Upper lobe of right lung (tissue), 1 donor: ENCODE results near the gene SLC26A9. TPM values are rescaled to one million over a fixed set of nuclear protein-coding genes. Genes with fewer than 3 reads are reported as not detected.
A peak's percentile ranks its signal among the peaks of the same experiment; 100 is the strongest.

ENCODE experiments used
- ATAC-seq: fragments of 200-7000 bp; cut with Tn5 transposase; one replicate; pipeline ENCODE4 v1.9.1; 2020; ENCODE audit warnings: mild to moderate bottlenecking, moderate library complexity
- DNase-seq: peaks from one replicate; pipeline ENCODE4 v3.0.0-alpha.2; 2020
- H3K27ac ChIP-seq: fragments of 200-600 bp; one replicate; pipeline ENCODE4 v1.8.0; 2022
- H3K27me3 ChIP-seq: fragments of 200-600 bp; one replicate; pipeline ENCODE4 v1.8.0; 2022; ENCODE audit warnings: mild to moderate bottlenecking
- H3K36me3 ChIP-seq: fragments of 200-600 bp; one replicate; pipeline ENCODE4 v1.8.0; 2022
- H3K4me1 ChIP-seq: fragments of 200-600 bp; one replicate; pipeline ENCODE4 v1.8.0; 2022
- H3K4me3 ChIP-seq: fragments of 200-600 bp; one replicate; pipeline ENCODE4 v1.8.0; 2022; ENCODE audit warnings: mild to moderate bottlenecking
- H3K9me3 ChIP-seq: fragments of 200-600 bp; one replicate; pipeline ENCODE4 v1.8.0; 2022
- CTCF ChIP-seq: fragments of 200-600 bp; IDR thresholded peaks from one replicate; pipeline ENCODE4 v1.8.0; 2022; ENCODE audit warnings: antibody characterized with exemption
- intact Hi-C: fragments of 100-400 bp; cut with DNase I; formaldehyde crosslinking; loops from one replicate; pipeline ENCODE4 v1.11.0; 2022
- total RNA-seq: library from RNA; stranded (reverse); fragmentation: NEBNext Ultra II Directional; extraction: Animal tissue kit (Norgen Biotek cat#: 25700); gene quantifications from one replicate; pipeline ENCODE4 v1.2.1, GENCODE V29; 2021
- donor health status: DM: no; HTN: yes; CAD: no; lungs with severe emphysema.

SLC26A9 gene
- total RNA-seq, 1 donor from 2014 or later = 21.7 TPM

- Histone ChIP-seq H3K9me3 (no peaks in the 10 kb centered on the region), H3K36me3 (no peaks in the 10 kb centered on the region), H3K27me3 (no peaks in the 10 kb centered on the region), H3K27ac (no peak overlapping the region), H3K4me1 (peaks cover 6% of the 10 kb centered on the region), H3K4me3 (no peak overlapping the region)
- no peak for ATAC-seq
- DNase-seq = no peak
- intact Hi-C loops = no loop called here
- no peak for TF ChIP-seq CTCF
These were observed 4.6 kb downstream of the SLC26A9 start for GRCh38 chr1:205938682-205939081.

DNA sequence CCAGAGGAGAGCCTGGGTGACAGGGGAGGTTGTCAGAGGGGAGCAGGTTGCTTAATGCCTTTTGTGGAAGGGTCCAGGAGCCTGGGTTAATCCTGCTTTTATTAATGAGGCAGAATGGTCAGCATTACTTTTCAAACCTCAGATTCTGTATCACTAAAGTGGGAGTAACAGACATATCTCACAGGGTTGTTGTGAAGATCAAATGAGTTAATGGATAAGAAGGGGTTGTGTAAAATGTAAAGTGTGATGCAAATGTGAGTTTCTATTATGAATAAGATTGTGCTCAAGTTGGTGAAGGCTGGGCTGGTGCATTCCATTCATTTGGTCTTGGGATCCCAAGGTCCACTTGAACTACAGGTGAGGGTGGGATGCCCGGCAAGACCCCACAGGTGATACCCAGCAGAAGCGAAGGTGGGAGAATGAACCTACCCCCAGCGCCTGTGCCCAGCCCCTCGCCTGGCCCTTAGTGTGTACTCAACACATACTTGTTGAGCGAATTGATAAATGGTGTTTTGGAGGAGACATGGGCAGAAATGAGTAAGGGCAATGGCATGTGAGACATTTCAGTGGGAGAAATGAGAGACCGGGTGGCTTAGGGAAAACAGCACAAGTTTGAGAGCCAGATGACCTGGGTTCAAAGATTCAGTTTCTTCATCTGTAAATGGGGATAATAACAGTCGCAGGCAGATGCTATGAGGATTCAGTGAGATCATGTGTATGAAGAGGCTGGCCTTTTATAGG lies 6.2 kb downstream of the SLC26A9 start:
- no peaks in the 10 kb centered on the region for H3K9me3 ChIP-seq
- no peak for TF ChIP-seq CTCF
- ATAC-seq (no peak), DNase-seq (no peak)
- H3K4me1 ChIP-seq = peaks cover 17% of the 10 kb centered on the region
- no peaks in the 10 kb centered on the region for H3K36me3 ChIP-seq
- intact Hi-C loops = no loop called here
- H3K27me3 ChIP-seq = no peaks in the 10 kb centered on the region
- no peak overlapping the region for H3K4me3 ChIP-seq
- H3K27ac ChIP-seq = peak overlapping the region; percentile 82

- H3K36me3 ChIP-seq = no peaks in the 10 kb centered on the region
- no peak for TF ChIP-seq CTCF
- peak; percentile 56 for ATAC-seq
- no peaks in the 10 kb centered on the region for H3K9me3 ChIP-seq
- DNase-seq = peak; percentile 87
- H3K27me3 ChIP-seq = no peaks in the 10 kb centered on the region
- intact Hi-C loops = no loop called here
- peaks cover 17% of the 10 kb centered on the region for H3K4me1 ChIP-seq
- peak overlapping the region; percentile 82 for H3K27ac ChIP-seq
- no peak overlapping the region for H3K4me3 ChIP-seq
These were observed 6.9 kb downstream of the SLC26A9 start for GRCh38 chr1:205936311-205936710.

GRCh38 chr1:205935869-205936268 lies 7.4 kb downstream of the SLC26A9 start:
- peak; percentile 5 for ATAC-seq
- intact Hi-C loops = no loop called here
- no peaks in the 10 kb centered on the region for H3K36me3 ChIP-seq
- H3K27me3 ChIP-seq = no peaks in the 10 kb centered on the region
- DNase-seq = peak; percentile 81
- H3K27ac ChIP-seq = peak overlapping the region; percentile 82
- TF ChIP-seq CTCF = no peak
- no peaks in the 10 kb centered on the region for H3K9me3 ChIP-seq
- no peak overlapping the region for H3K4me3 ChIP-seq
- H3K4me1 ChIP-seq = peaks cover 17% of the 10 kb centered on the region

GRCh38 chr1:205934788-205935187 lies 8.5 kb downstream of the SLC26A9 start:
- intact Hi-C loops = no loop called here
- H3K27ac ChIP-seq = peak overlapping the region; percentile 82
- peaks cover 17% of the 10 kb centered on the region for H3K4me1 ChIP-seq
- H3K27me3 ChIP-seq = no peaks in the 10 kb centered on the region
- H3K36me3 ChIP-seq = no peaks in the 10 kb centered on the region
- no peaks in the 10 kb centered on the region for H3K9me3 ChIP-seq
- ATAC-seq (peak; percentile 74), DNase-seq (peak; percentile 84)
- TF ChIP-seq CTCF = no peak
- H3K4me3 ChIP-seq = no peak overlapping the region
